ENCODE results near the gene SPDEF.

GRCh38 chr6:34529665-34530327, 26.3 kb downstream of the SPDEF start:
- TF ChIP-seq CTCF (IDR thresholded peaks at IDR 0.05 in 2 of 3, conservative IDR thresholded peaks at IDR 0.05 in 1 of 3; ENCODE audit: control insufficient read depth in 2 of 3, extremely low read depth in 1 of 3, insufficient read depth in 1 of 3, low read depth in 3 of 3, low read length in 3 of 3) (peak in 1 of 3 experiments; percentile 12; a peak in 1 of 6 replicates), CREB1 (IDR thresholded peaks at IDR 0.05; ENCODE audit: low read depth) (no peak), SIN3A (IDR thresholded peaks at IDR 0.05; ENCODE audit: low read depth, low read length) (no peak), MEF2A (IDR thresholded peaks at IDR 0.05; ENCODE audit: insufficient read depth, low read depth, low read length) (no peak), CHD2 (IDR thresholded peaks at IDR 0.05; ENCODE audit: borderline replicate concordance, low read depth, low read length) (no peak), BCL11A (IDR thresholded peaks at IDR 0.05; ENCODE audit: low read depth, low read length) (no peak), TCF7 (IDR thresholded peaks at IDR 0.05; ENCODE audit: borderline replicate concordance) (no peak), TBL1XR1 (IDR thresholded peaks at IDR 0.05; ENCODE audit: low read depth, low read length) (no peak), EP300 (IDR thresholded peaks at IDR 0.05; ENCODE audit: borderline replicate concordance in 1 of 2, control insufficient read depth in 1 of 2, low read depth in 2 of 2, low read length in 2 of 2) (no peak), SMARCA5 (IDR thresholded peaks at IDR 0.05) (no peak), BACH1 (IDR thresholded peaks at IDR 0.05; ENCODE audit: borderline replicate concordance) (no peak), POLR2AphosphoS5 (IDR thresholded peaks at IDR 0.05; ENCODE audit: low read length) (no peak)
- TF ChIP-seq, protein P1, sequence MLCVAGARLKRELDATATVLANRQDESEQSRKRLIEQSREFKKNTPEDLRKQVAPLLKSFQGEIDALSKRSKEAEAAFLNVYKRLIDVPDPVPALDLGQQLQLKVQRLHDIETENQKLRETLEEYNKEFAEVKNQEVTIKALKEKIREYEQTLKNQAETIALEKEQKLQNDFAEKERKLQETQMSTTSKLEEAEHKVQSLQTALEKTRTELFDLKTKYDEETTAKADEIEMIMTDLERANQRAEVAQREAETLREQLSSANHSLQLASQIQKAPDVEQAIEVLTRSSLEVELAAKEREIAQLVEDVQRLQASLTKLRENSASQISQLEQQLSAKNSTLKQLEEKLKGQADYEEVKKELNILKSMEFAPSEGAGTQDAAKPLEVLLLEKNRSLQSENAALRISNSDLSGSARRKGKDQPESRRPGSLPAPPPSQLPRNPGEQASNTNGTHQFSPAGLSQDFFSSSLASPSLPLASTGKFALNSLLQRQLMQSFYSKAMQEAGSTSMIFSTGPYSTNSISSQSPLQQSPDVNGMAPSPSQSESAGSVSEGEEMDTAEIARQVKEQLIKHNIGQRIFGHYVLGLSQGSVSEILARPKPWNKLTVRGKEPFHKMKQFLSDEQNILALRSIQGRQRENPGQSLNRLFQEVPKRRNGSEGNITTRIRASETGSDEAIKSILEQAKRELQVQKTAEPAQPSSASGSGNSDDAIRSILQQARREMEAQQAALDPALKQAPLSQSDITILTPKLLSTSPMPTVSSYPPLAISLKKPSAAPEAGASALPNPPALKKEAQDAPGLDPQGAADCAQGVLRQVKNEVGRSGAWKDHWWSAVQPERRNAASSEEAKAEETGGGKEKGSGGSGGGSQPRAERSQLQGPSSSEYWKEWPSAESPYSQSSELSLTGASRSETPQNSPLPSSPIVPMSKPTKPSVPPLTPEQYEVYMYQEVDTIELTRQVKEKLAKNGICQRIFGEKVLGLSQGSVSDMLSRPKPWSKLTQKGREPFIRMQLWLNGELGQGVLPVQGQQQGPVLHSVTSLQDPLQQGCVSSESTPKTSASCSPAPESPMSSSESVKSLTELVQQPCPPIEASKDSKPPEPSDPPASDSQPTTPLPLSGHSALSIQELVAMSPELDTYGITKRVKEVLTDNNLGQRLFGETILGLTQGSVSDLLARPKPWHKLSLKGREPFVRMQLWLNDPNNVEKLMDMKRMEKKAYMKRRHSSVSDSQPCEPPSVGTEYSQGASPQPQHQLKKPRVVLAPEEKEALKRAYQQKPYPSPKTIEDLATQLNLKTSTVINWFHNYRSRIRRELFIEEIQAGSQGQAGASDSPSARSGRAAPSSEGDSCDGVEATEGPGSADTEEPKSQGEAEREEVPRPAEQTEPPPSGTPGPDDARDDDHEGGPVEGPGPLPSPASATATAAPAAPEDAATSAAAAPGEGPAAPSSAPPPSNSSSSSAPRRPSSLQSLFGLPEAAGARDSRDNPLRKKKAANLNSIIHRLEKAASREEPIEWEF (IDR thresholded peaks at IDR 0.05; ENCODE audit: insufficient replicate concordance, low read depth, low read length) = no peak

Measured in GM12878 (cell line).